Medulla oblongata (tissue), 1 donor: ENCODE measurements around the gene LRRC25.
"Not testable (repeated sequence)": the region's sequence is repeated elsewhere in the genome, so short reads cannot be mapped to it uniquely, and the experiment has no call there.

Experiments
- DNase-seq: peaks from one replicate; pipeline ENCODE4 v3.0.0-alpha.2; 2015; ENCODE audit errors: extremely low spot score

The LRRC25 gene

GRCh38 chr19:18405754-18406153 lies 8.3 kb upstream of the LRRC25 start:
- not testable (repeated sequence) for DNase-seq

- DNase-seq = not testable (repeated sequence)
Observed at GRCh38 chr19:18402455-18403248, 5.2 kb upstream of the LRRC25 start.

- DNase-seq = peak; percentile 80
Observed at GRCh38 chr19:18401580-18402112, 4.2 kb upstream of the LRRC25 start.

- no peak for DNase-seq
Observed at GRCh38 chr19:18399008-18399407, 1.6 kb upstream of the LRRC25 start.

GRCh38 chr19:18396471-18397241 lies 766 bp downstream of the LRRC25 start:
- DNase-seq = no peak

GRCh38 chr19:18393836-18394235 lies 3.6 kb downstream of the LRRC25 start:
- DNase-seq = no peak

- no peak for DNase-seq
Observed at GRCh38 chr19:18392926-18393325, 4.5 kb downstream of the LRRC25 start.

- peak; percentile 52 for DNase-seq
Observed at GRCh38 chr19:18392417-18392816, 5.0 kb downstream of the LRRC25 start.

- no peak for DNase-seq
Observed at GRCh38 chr19:18391509-18392075, 5.8 kb downstream of the LRRC25 start.

GRCh38 chr19:18390065-18390907 lies 7.1 kb downstream of the LRRC25 start:
- DNase-seq = no peak

GRCh38 chr19:18389726-18390064 lies 7.7 kb downstream of the LRRC25 start:
- DNase-seq = no peak

- no peak for DNase-seq
Observed at GRCh38 chr19:18388960-18389725, 8.3 kb downstream of the LRRC25 start.

- DNase-seq = peak; percentile 70
Observed at GRCh38 chr19:18388100-18388959, 9.1 kb downstream of the LRRC25 start.

- DNase-seq = no peak
Observed at GRCh38 chr19:18386543-18387271, 10.7 kb downstream of the LRRC25 start.

GRCh38 chr19:18385675-18386542 lies 11.5 kb downstream of the LRRC25 start, which contains the start of gene GDF15:
Gene GDF15, plus strand, starts transcription at chr19:18386158. Its CDS starts 32 bp downstream, at chr19:18386190.
- no peak for DNase-seq

- no peak for DNase-seq
Observed at GRCh38 chr19:18385359-18385674, 12.1 kb downstream of the LRRC25 start.

GRCh38 chr19:18384775-18385174 lies 12.6 kb downstream of the LRRC25 start:
- DNase-seq = no peak

GRCh38 chr19:18383622-18384021 lies 13.8 kb downstream of the LRRC25 start:
- DNase-seq = not testable (repeated sequence)
